Fibroblast of skin of scalp (primary cell): ENCODE data around the gene ATP6V1G3. TPM values are rescaled to one million over a fixed set of nuclear protein-coding genes. Genes with fewer than 3 reads are reported as not detected.
"Not testable (repeated sequence)": the region's sequence is repeated elsewhere in the genome, so short reads cannot be mapped to it uniquely, and the experiment has no call there.

Experiments
- DNase-seq: peaks from one replicate; pipeline ENCODE4 v3.0.0-alpha.2; 2013
- polyA plus RNA-seq, 2 experiments: library from polyadenylated mRNA; unstranded; fragments of 120-200 nt; gene quantifications; one replicate each; pipeline ENCODE4 v1.2.1, GENCODE V29; 2013; ENCODE audit not compliant: insufficient read length in 2 of 2

ATP6V1G3 gene, protein sequence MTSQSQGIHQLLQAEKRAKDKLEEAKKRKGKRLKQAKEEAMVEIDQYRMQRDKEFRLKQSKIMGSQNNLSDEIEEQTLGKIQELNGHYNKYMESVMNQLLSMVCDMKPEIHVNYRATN
- 0.26 TPM for polyA plus RNA-seq (2013, experiment 1 of 2; ENCODE audit: insufficient read length)
- polyA plus RNA-seq (2013, experiment 2 of 2; ENCODE audit: insufficient read length): 0.42 TPM

- no peak for DNase-seq
These were observed at the start of gene ATP6V1G3 for GRCh38 chr1:198540580-198540979. ATP6V1G3 (minus strand) TSS chr1:198540680; CDS start chr1:198540650, 30 bp downstream.

- DNase-seq: no peak
These were observed 48.4 kb upstream of the ATP6V1G3 start for GRCh38 chr1:198588845-198589244.

DNA sequence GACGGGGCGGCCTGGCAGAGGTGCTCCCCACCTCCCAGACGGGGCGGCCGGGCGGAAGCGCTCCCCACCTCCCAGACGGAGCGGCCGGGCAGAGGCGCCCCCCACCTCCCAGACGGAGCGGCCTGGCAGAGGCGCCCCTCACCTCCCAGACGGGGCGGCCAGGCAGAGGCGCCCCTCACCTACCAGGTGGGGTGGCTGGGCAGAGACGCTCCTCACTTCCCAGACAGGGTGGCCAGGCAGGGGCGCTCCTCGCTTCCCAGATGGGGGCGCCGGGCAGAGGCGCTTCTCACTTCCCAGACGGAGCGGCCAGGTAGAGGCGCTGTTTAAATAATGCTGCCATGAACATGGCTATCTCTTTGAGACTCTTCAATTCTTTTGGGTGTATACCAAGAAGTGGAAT lies 43.7 kb upstream of the ATP6V1G3 start:
- DNase-seq: no peak

- not testable (repeated sequence) for DNase-seq
These were observed 42.8 kb upstream of the ATP6V1G3 start for GRCh38 chr1:198583209-198583802.

DNA sequence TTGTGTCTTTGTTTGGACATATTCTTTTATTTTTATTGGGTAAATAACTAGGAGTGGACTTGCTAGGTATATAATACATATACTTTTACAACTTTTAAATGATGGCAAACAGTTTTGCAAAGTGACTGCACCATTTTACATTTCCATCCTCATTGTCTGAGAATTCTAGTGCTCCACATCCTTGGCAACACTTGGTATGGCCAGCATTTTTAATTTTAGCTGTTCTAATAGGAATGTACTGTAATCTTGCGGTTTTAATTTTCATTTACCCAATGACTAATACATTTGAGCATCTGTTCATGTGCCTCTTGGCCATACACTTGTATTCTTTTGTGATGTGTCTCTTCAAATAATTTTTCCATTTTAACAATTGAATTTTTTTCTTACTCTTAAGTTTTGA lies 37.0 kb upstream of the ATP6V1G3 start:
- DNase-seq: peak; percentile 90

DNA sequence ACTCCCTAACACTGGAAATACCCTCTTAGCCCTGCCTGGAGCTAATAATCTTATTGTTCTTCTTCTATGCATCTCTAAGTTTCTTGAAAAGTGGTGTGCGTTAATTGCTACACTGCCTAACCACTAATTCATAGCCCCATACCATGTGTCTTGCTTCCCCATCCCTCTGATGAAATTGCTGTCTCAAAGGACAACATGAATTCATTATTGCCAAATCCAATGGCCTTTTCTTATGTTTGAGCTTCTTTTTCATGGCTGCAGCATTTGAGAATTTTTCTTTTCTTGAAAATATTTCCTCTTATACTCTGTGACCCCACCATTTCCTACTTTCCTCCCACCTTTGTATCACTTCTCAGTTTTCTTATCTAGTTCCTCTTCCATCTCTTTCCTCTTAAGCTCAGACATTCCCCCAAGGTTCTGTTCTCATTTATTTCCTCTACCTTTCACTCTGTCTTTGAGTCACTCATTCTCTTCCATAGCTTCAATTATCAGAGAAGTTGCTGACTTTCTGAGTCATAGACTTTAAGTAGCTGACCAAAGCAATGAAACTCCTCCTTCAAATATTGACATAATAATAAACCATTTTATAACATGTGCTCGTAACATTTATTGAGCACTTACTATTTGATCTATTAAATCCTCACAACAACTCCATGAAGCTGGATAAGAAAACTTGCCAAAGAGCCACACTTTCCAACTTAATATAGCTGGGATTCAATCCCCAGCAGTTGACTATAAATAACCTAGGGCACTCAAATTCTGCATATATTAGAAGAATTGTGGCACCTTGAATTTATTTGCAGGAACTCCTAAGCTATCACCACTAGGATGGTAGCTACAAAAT lies 35.5 kb upstream of the ATP6V1G3 start:
- no peak for DNase-seq

GRCh38 chr1:198575292-198575691 lies 34.8 kb upstream of the ATP6V1G3 start:
- no peak for DNase-seq

GRCh38 chr1:198574325-198574724 lies 33.8 kb upstream of the ATP6V1G3 start:
- no peak for DNase-seq

GRCh38 chr1:198564716-198565115 lies 24.2 kb upstream of the ATP6V1G3 start:
- DNase-seq: no peak

GRCh38 chr1:198564157-198564556 lies 23.7 kb upstream of the ATP6V1G3 start:
- DNase-seq: no peak

DNA sequence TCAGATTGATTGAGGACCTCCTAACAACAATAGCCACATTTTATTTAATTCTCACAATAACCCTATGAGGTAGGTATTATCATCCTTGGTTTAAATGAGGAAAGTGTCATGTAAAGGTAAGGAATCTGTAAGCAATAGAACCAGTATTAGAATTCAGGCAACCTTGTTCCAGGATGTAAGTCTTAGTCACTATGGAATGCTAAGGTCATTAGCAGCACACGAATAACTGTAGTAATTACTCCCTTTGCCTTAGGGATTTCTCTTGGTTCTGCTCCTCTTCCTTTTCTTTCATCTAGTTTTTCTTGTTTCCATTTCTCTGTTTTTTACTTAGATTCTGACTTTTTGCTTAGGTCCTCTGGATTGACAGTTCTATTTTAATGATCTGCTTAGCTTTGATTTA lies 23.1 kb upstream of the ATP6V1G3 start:
- no peak for DNase-seq

- peak; percentile 12 for DNase-seq
These were observed 19.7 kb upstream of the ATP6V1G3 start for GRCh38 chr1:198560161-198560560.

DNA sequence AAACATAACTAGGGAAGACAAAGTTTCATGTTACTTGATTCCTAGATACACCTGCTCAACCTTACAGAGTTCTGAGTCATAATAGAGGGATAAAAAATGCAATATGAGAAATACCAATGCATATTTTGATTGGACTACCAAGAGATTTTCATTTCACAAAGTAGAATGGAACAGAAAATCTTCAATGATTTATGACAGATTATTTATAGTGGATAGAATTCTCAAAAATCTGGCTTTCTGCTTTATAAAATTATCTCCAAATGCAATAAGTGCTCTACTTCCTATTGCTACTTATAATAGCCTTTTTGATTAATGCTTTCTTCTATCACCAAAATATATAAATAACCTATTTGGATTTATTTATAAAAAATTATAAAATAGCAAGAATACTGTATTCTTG lies 18.9 kb upstream of the ATP6V1G3 start:
- DNase-seq: no peak

- DNase-seq: no peak
These were observed 17.9 kb upstream of the ATP6V1G3 start for GRCh38 chr1:198558402-198558801.

- DNase-seq: peak; percentile 8
These were observed 16.5 kb upstream of the ATP6V1G3 start for GRCh38 chr1:198556971-198557370.

DNA sequence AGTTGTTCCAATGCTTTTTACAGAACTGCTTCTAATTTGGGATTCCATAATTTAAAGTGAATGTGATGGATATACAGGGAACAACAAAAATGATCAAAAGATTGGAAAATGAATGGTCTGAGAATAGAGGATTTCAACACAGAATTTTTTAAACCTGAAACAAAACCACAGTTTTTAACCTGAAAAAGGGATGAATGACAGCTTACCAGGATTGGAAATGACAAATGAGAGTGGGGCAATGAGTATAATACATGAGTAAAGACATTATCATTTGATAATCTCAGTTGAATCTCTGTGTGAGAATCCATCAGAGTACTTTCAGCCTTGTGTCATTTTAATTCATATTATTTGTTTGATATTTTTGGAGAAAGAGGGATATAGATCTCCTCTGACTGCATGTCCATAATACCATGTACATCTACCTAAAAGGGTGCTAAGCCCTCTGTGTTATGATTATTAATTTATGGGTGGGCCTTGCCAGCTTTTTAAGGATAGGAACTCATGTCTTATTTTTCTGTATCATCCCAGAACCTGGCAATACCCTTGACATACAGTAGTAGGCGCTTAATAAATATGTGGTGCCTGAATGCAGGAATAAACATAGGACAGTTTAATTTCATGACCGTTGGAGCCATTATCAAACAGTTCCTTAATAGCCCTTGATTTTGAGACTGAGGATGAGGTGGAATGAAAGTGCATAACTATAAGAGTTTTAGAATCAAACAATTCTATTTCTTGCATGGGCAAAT lies 12.4 kb upstream of the ATP6V1G3 start:
- no peak for DNase-seq

DNA sequence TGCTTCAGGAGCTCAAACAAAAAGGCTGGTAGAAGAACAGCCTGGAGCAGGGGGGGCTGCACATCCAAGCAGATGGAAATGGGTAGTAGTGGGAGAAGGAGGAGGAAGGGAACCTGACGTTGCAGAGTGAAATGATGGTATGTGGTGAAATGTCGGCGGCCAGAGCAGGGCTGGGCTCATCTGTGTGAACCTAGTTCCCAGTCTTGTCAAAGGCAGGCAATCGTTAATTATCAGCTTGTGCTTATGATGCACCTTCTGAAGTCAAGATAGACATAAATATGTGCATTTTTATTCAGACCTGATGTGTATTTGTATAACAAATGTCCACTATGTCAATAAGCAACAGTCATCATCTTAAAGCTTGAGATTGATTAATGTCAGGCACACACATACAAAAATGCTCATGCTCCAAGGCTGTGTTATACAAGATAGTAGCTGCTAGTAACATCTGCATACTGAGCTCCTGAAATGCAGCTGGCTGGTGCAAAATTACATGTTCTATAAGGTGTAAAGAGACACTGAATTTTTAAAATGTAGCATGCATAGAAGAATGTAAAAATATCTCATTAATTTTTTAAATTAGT lies 10.6 kb upstream of the ATP6V1G3 start:
- DNase-seq: no peak

DNA sequence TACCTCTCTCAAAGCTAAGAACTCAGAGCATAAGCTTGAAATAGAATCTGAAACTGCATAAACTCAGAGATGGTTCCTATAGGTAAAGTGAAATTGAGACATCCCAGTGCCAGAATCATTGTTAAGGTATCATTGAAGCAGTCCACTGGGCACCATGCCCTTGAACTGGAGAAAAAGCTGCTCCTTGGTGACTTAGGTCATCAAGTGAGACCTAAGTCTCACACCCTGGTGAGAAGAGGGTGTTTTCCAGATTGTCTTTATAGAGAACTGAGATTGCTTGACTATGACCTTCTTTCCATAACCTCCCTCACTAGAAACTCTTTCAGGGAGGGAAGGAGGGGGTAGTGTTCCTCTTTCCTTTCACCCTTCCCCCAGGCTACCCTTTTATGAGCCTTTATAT lies 9.4 kb upstream of the ATP6V1G3 start:
- DNase-seq: no peak

GRCh38 chr1:198548890-198549289 lies 8.4 kb upstream of the ATP6V1G3 start:
- DNase-seq: no peak

GRCh38 chr1:198545156-198545555 lies 4.7 kb upstream of the ATP6V1G3 start:
- no peak for DNase-seq

DNA sequence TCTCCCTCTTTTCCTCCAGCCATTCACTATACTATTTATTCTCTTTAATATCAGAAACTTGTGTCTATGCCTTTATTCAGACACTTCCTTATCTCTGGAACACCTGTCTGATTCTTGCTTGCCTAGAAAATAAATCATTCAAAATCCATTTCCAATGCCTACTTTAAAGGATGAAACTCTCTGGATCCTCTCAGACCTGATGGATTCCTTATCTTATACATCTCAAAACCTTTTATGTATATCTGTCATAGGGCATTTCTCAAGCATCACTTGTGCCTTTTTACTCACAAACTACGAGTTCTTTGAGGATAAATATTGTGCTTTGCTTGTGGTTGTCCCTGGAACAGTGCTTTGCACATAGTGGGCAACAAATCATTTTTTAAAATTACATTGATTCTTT lies 3.8 kb upstream of the ATP6V1G3 start:
- no peak for DNase-seq

GRCh38 chr1:198543670-198544260 lies 3.3 kb upstream of the ATP6V1G3 start:
- no peak for DNase-seq
